ENCODE data around the gene FGD5.

FGD5 gene

GRCh38 chr3:14774431-14774830, 44.3 kb upstream of the FGD5 start:
- H3K79me2 ChIP-seq (ENCODE audit: insufficient read depth, low read depth), result no peaks in the 10 kb centered on the region
- H3K9ac ChIP-seq, result no peak overlapping the region
- no peak overlapping the region for H3K4me2 ChIP-seq
- no peak overlapping the region for H2AFZ ChIP-seq (ENCODE audit: low read depth)
- no peaks in the 10 kb centered on the region for H4K20me1 ChIP-seq (ENCODE audit: insufficient read depth)
- H3K36me3 ChIP-seq (ENCODE audit: insufficient read depth), result no peaks in the 10 kb centered on the region
- H3K4me1 ChIP-seq (ENCODE audit: low read depth, poor library complexity, severe bottlenecking), result no peaks in the 10 kb centered on the region
- H3K27ac ChIP-seq, result no peak overlapping the region
- H3K4me3 ChIP-seq (IDR thresholded peaks at IDR 0.05; ENCODE audit: insufficient read depth, low read depth, low read length), result no peak overlapping the region
- H3K27me3 ChIP-seq (ENCODE audit: insufficient read depth, low read depth), result no peaks in the 10 kb centered on the region
- TF ChIP-seq, protein P1, sequence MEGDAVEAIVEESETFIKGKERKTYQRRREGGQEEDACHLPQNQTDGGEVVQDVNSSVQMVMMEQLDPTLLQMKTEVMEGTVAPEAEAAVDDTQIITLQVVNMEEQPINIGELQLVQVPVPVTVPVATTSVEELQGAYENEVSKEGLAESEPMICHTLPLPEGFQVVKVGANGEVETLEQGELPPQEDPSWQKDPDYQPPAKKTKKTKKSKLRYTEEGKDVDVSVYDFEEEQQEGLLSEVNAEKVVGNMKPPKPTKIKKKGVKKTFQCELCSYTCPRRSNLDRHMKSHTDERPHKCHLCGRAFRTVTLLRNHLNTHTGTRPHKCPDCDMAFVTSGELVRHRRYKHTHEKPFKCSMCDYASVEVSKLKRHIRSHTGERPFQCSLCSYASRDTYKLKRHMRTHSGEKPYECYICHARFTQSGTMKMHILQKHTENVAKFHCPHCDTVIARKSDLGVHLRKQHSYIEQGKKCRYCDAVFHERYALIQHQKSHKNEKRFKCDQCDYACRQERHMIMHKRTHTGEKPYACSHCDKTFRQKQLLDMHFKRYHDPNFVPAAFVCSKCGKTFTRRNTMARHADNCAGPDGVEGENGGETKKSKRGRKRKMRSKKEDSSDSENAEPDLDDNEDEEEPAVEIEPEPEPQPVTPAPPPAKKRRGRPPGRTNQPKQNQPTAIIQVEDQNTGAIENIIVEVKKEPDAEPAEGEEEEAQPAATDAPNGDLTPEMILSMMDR (conservative IDR thresholded peaks at IDR 0.05; ENCODE audit: low read depth, low read length), result no peak

GRCh38 chr3:14775011-14775410, 43.8 kb upstream of the FGD5 start:
- Histone ChIP-seq H3K79me2 (ENCODE audit: insufficient read depth, low read depth) (no peaks in the 10 kb centered on the region), H3K4me2 (no peak overlapping the region), H3K4me3 (IDR thresholded peaks at IDR 0.05; ENCODE audit: insufficient read depth, low read depth, low read length) (no peak overlapping the region), H3K36me3 (ENCODE audit: insufficient read depth) (no peaks in the 10 kb centered on the region), H4K20me1 (ENCODE audit: insufficient read depth) (no peaks in the 10 kb centered on the region), H3K27me3 (ENCODE audit: insufficient read depth, low read depth) (no peaks in the 10 kb centered on the region), H3K9ac (no peak overlapping the region), H2AFZ (ENCODE audit: low read depth) (no peak overlapping the region), H3K4me1 (ENCODE audit: low read depth, poor library complexity, severe bottlenecking) (no peaks in the 10 kb centered on the region), H3K27ac (no peak overlapping the region)
- TF ChIP-seq, protein P1 (conservative IDR thresholded peaks at IDR 0.05; ENCODE audit: low read depth, low read length), result no peak

GRCh38 chr3:14775563-14775962, 43.2 kb upstream of the FGD5 start:
- no peak overlapping the region for H3K4me3 ChIP-seq (IDR thresholded peaks at IDR 0.05; ENCODE audit: insufficient read depth, low read depth, low read length)

DNA sequence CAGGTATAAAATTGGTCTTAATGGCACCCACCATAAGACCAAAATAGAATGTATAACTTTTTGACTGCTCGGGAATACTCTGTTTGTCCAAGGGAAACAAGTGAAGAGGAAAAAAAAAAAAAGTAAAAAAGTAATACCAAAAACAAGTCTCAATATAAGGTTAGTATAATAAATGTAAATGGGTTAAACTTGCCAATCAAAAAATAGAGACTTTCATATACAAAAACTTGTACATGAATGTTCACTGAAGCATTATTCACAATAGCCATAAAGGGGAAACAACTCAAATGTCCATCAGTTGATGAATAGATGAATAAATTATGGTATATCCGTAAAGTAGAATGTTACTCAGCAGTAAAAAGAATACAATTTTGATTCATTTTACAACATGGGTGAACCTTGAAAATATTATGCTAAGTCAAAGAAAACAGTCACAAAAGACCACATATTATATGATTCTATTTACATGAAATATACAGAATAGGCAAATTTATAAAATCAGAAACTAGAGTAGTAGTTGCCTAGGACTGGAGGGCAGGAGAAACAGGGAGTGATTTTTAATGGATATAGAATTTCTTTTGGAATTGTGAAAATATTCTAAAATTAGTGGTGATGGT, 39.6 kb upstream of the FGD5 start:
- Histone ChIP-seq H2AFZ (ENCODE audit: low read depth) (no peak overlapping the region), H3K4me1 (ENCODE audit: low read depth, poor library complexity, severe bottlenecking) (no peaks in the 10 kb centered on the region), H3K79me2 (ENCODE audit: insufficient read depth, low read depth) (no peaks in the 10 kb centered on the region), H3K27me3 (ENCODE audit: insufficient read depth, low read depth) (no peaks in the 10 kb centered on the region), H3K4me2 (no peak overlapping the region), H3K4me3 (IDR thresholded peaks at IDR 0.05; ENCODE audit: insufficient read depth, low read depth, low read length) (no peak overlapping the region), H3K27ac (no peak overlapping the region), H3K9ac (no peak overlapping the region), H3K36me3 (ENCODE audit: insufficient read depth) (no peaks in the 10 kb centered on the region), H4K20me1 (ENCODE audit: insufficient read depth) (no peaks in the 10 kb centered on the region)
- TF ChIP-seq, protein P1 (conservative IDR thresholded peaks at IDR 0.05; ENCODE audit: low read depth, low read length), result no peak

More at GRCh38 chr3:14775563-14775962, 43.2 kb upstream of the FGD5 start:
- Histone ChIP-seq H3K27ac (no peak overlapping the region), H3K4me2 (no peak overlapping the region), H3K9ac (no peak overlapping the region), H3K36me3 (ENCODE audit: insufficient read depth) (no peaks in the 10 kb centered on the region), H3K27me3 (ENCODE audit: insufficient read depth, low read depth) (no peaks in the 10 kb centered on the region), H3K79me2 (ENCODE audit: insufficient read depth, low read depth) (no peaks in the 10 kb centered on the region), H4K20me1 (ENCODE audit: insufficient read depth) (no peaks in the 10 kb centered on the region), H2AFZ (ENCODE audit: low read depth) (no peak overlapping the region), H3K4me1 (ENCODE audit: low read depth, poor library complexity, severe bottlenecking) (no peaks in the 10 kb centered on the region)
- TF ChIP-seq, protein P1 (conservative IDR thresholded peaks at IDR 0.05; ENCODE audit: low read depth, low read length), result no peak
